Osteoblast (primary cell): Measurements from ENCODE around the gene SLC35F1. TPM values are rescaled to one million over a fixed set of nuclear protein-coding genes. Genes with fewer than 3 reads are reported as not detected.

ENCODE experiments used
- DNase-seq: peaks from one replicate; pipeline ENCODE4 v3.0.0; 2011; ENCODE audit warnings: low spot score, mixed read lengths; ENCODE audit not compliant: insufficient read length; ENCODE audit errors: missing footprints
- H2AFZ ChIP-seq: 2 replicates; pipeline ENCODE4 v1.6.0; 2011; ENCODE audit warnings: mild to moderate bottlenecking, low read length
- H3K27ac ChIP-seq: 2 replicates; pipeline ENCODE4 v1.5.1; 2011; ENCODE audit warnings: mild to moderate bottlenecking, low read depth, low read length, moderate library complexity
- H3K27me3 ChIP-seq: 2 replicates; pipeline ENCODE4 v1.6.0; 2012; ENCODE audit warnings: mild to moderate bottlenecking, control low read depth, inconsistent platforms, low read length, moderate library complexity; ENCODE audit not compliant: insufficient read depth
- H3K36me3 ChIP-seq: 2 replicates; pipeline ENCODE4 v1.5.1; 2011; ENCODE audit warnings: mild to moderate bottlenecking, low read length, control low read depth, moderate library complexity; ENCODE audit not compliant: insufficient read depth
- H3K4me1 ChIP-seq: 2 replicates; pipeline ENCODE4 v1.5.1; 2011; ENCODE audit warnings: mild to moderate bottlenecking, low read length, control low read depth, moderate library complexity; ENCODE audit not compliant: insufficient read depth
- H3K4me2 ChIP-seq: 2 replicates; pipeline ENCODE4 v1.6.0; 2011; ENCODE audit warnings: mild to moderate bottlenecking, low read length; ENCODE audit not compliant: insufficient read depth
- H3K4me3 ChIP-seq: fragments of 200-600 bp; sonication (generic); 3 replicates; pipeline ENCODE4 v1.5.1; 2012; ENCODE audit warnings: mild to moderate bottlenecking, low read length, inconsistent platforms; ENCODE audit not compliant: insufficient read depth
- H3K79me2 ChIP-seq: 2 replicates; pipeline ENCODE4 v1.6.0; 2012; ENCODE audit warnings: mild to moderate bottlenecking, low read length, control low read depth, inconsistent platforms; ENCODE audit not compliant: insufficient read depth
- H3K9me3 ChIP-seq: 2 replicates; pipeline ENCODE4 v1.5.1; 2011; ENCODE audit warnings: low read depth, low read length, control low read depth
- H4K20me1 ChIP-seq: 2 replicates; pipeline ENCODE4 v1.6.0; 2012; ENCODE audit warnings: mild to moderate bottlenecking, low read length, control low read depth; ENCODE audit not compliant: insufficient read depth
- CTCF ChIP-seq: IDR thresholded peaks from 2 replicates; pipeline ENCODE4 v1.5.1; 2011; ENCODE audit warnings: mild to moderate bottlenecking, low read depth, low read length, moderate library complexity; ENCODE audit errors: extremely low read depth
- total RNA-seq: library from RNA; depleted of rRNA; stranded (reverse); fragments of >200 nt; gene quantifications from 2 replicates; pipeline ENCODE4 v1.2.3, GENCODE V29; 2012

SLC35F1 gene
- total RNA-seq, 1 donor, result under 0.01 TPM

- H3K36me3 ChIP-seq, result no peaks in the 10 kb centered on the region
- no peak overlapping the region for H3K4me2 ChIP-seq
- H3K4me3 ChIP-seq, result no peak overlapping the region
- no peaks in the 10 kb centered on the region for H3K27me3 ChIP-seq
- H3K4me1 ChIP-seq, result no peaks in the 10 kb centered on the region
- TF ChIP-seq CTCF, result no peak
- DNase-seq, result no peak
- no peak overlapping the region for H3K27ac ChIP-seq
- no peaks in the 10 kb centered on the region for H3K79me2 ChIP-seq
- no peaks in the 10 kb centered on the region for H3K9me3 ChIP-seq
- no peak overlapping the region for H2AFZ ChIP-seq
- H4K20me1 ChIP-seq, result no peaks in the 10 kb centered on the region
These were observed 23.6 kb downstream of the SLC35F1 start for GRCh38 chr6:117930645-117931044.

- no peak for TF ChIP-seq CTCF
- no peak overlapping the region for H3K4me3 ChIP-seq
- no peak overlapping the region for H3K4me2 ChIP-seq
- no peaks in the 10 kb centered on the region for H4K20me1 ChIP-seq
- H3K36me3 ChIP-seq, result no peaks in the 10 kb centered on the region
- H3K79me2 ChIP-seq, result no peaks in the 10 kb centered on the region
- no peaks in the 10 kb centered on the region for H3K4me1 ChIP-seq
- no peak overlapping the region for H2AFZ ChIP-seq
- H3K27me3 ChIP-seq, result no peaks in the 10 kb centered on the region
- no peak overlapping the region for H3K27ac ChIP-seq
- no peaks in the 10 kb centered on the region for H3K9me3 ChIP-seq
- DNase-seq, result no peak
These were observed 24.9 kb downstream of the SLC35F1 start for GRCh38 chr6:117932001-117932400.

GRCh38 chr6:117932676-117933075 lies 25.6 kb downstream of the SLC35F1 start:
- no peak for DNase-seq
- TF ChIP-seq CTCF, result no peak
- Histone ChIP-seq H3K4me3 (no peak overlapping the region), H3K4me1 (no peaks in the 10 kb centered on the region), H3K27me3 (no peaks in the 10 kb centered on the region), H3K4me2 (no peak overlapping the region), H3K27ac (no peak overlapping the region), H4K20me1 (no peaks in the 10 kb centered on the region), H3K36me3 (no peaks in the 10 kb centered on the region), H3K9me3 (no peaks in the 10 kb centered on the region), H3K79me2 (no peaks in the 10 kb centered on the region), H2AFZ (no peak overlapping the region)

- Histone ChIP-seq H3K4me1 (no peaks in the 10 kb centered on the region), H3K9me3 (no peaks in the 10 kb centered on the region), H3K27ac (no peak overlapping the region), H3K4me2 (no peak overlapping the region), H4K20me1 (no peaks in the 10 kb centered on the region), H3K4me3 (no peak overlapping the region), H3K27me3 (no peaks in the 10 kb centered on the region), H3K36me3 (no peaks in the 10 kb centered on the region), H3K79me2 (no peaks in the 10 kb centered on the region), H2AFZ (no peak overlapping the region)
- TF ChIP-seq CTCF, result no peak
- no peak for DNase-seq
These were observed 26.4 kb downstream of the SLC35F1 start for GRCh38 chr6:117933471-117933870.
